ENCODE measurements around the gene ZNF362. TPM values are rescaled to one million over a fixed set of nuclear protein-coding genes. Genes with fewer than 3 reads are reported as not detected.

Gene ZNF362
- total RNA-seq, 1 experiment from 2014 or later: 10.8 TPM

DNA sequence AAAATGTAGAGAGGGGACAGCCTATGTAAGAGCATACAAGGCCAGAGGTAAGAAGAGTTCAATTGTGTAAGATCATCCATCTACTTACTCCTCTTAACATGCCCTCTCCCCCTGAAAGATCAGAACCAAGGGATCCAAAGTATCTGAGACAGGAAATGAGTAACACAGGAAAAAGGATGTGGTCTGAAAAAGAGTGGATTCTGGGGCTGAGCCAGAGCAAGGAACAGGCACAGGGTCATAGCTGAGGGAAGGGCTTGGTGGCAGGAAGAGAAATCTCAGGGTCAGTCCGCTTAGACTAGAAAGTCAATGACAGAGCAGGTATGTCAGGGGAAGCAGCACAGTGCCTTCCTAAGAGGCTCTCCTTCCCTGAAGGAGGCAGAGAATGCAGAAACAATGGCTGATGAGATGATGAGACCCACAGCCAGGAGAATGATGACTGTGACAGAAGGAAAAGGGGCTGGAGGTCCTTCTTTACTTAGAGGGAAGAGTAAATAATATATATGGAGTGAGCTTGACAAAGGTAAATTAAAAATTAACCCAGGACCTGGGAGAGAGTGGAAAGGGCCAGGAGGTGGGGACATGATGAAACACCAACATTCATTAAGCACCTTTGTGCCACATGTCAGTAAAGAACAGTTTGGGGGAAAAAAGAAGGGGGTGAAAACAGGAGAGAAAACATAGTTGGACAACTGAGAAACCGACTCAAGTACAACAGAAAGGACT, 90.8 kb downstream of the ZNF362 start:
- Histone ChIP-seq H3K4me2 (ENCODE audit: low read length) (peak overlapping the region; percentile 90), H3K9me3 (ENCODE audit: low read length) (no peaks in the 10 kb centered on the region), H2AFZ (ENCODE audit: low read length) (no peak overlapping the region), H3K4me3 (ENCODE audit: low read length) (peak overlapping the region; percentile 97), H3K9ac (ENCODE audit: low read length) (peak overlapping the region; percentile 90), H4K20me1 (ENCODE audit: low read length) (peaks cover 41% of the 10 kb centered on the region), H3F3A (ENCODE audit: low read length, unreplicated experiment) (peaks cover 4% of the 10 kb centered on the region), H3K27ac (ENCODE audit: low read length) (peak overlapping the region; percentile 94), H3K79me2 (ENCODE audit: low read length) (peaks cover 95% of the 10 kb centered on the region), H3K4me1 (ENCODE audit: insufficient read depth, low read length) (peaks cover 69% of the 10 kb centered on the region), H3K9me2 (replicated peaks; ENCODE audit: low read length) (no peaks in the 10 kb centered on the region), H3K36me3 (ENCODE audit: low read depth, low read length) (peaks cover 45% of the 10 kb centered on the region), H3K27me3 (ENCODE audit: low read length) (no peaks in the 10 kb centered on the region)
- ChIA-PET POLR2A (ENCODE audit: unreplicated experiment) (interaction anchor here (0.7 kb wide), 1 partner anchor 74 kb away, joined by 4 read pairs; no protein-coding TSS in a partner anchor), CTCF (no interaction called here)
- peak; percentile 94 for DNase-seq
- intact Hi-C loops (cut with micrococcal nuclease): loop anchor here (1.0 kb wide), 1 partner anchor 86 kb away; no protein-coding TSS in a partner anchor
- TSS peak; percentile 80 for BruUV-seq (replicated peaks)
- TF ChIP-seq, protein P1, sequence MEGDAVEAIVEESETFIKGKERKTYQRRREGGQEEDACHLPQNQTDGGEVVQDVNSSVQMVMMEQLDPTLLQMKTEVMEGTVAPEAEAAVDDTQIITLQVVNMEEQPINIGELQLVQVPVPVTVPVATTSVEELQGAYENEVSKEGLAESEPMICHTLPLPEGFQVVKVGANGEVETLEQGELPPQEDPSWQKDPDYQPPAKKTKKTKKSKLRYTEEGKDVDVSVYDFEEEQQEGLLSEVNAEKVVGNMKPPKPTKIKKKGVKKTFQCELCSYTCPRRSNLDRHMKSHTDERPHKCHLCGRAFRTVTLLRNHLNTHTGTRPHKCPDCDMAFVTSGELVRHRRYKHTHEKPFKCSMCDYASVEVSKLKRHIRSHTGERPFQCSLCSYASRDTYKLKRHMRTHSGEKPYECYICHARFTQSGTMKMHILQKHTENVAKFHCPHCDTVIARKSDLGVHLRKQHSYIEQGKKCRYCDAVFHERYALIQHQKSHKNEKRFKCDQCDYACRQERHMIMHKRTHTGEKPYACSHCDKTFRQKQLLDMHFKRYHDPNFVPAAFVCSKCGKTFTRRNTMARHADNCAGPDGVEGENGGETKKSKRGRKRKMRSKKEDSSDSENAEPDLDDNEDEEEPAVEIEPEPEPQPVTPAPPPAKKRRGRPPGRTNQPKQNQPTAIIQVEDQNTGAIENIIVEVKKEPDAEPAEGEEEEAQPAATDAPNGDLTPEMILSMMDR (conservative IDR thresholded peaks at IDR 0.05; ENCODE audit: low read depth, low read length): no peak
- TF ChIP-seq EZH2phosphoT487 (IDR thresholded peaks at IDR 0.05; ENCODE audit: borderline replicate concordance, low read length) (no peak), EZH2 (IDR thresholded peaks at IDR 0.05; ENCODE audit: low read length, unreplicated experiment) (no peak)
- peak; percentile 44 for ATAC-seq

DNA sequence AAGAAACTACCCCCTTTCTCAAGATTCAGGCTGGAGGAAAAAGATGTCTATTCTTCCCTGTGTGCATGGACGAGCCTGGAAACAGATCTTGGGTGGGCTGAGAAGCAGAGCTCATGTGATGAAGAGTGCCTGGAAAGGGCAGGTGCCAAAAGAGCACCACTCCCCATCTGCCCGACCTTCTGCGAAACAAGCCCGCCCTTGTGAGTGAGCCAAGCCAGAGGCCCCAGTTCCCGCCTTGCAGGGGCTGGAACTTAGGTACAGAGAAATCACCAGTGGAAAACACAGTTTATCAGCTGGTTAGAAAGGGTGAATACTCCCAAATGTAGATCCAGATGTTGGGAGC, 91.3 kb downstream of the ZNF362 start:
- ATAC-seq (peak; percentile 3; the same call in 1 of the 2 replicates), DNase-seq (peak; percentile 34)
- Histone ChIP-seq H3K36me3 (ENCODE audit: low read depth, low read length) (peaks cover 45% of the 10 kb centered on the region), H3K27me3 (ENCODE audit: low read length) (no peaks in the 10 kb centered on the region), H3K9ac (ENCODE audit: low read length) (peak overlapping the region; percentile 90), H3K4me2 (ENCODE audit: low read length) (peak overlapping the region; percentile 90), H4K20me1 (ENCODE audit: low read length) (peaks cover 41% of the 10 kb centered on the region), H3K79me2 (ENCODE audit: low read length) (peaks cover 91% of the 10 kb centered on the region), H3K4me1 (ENCODE audit: insufficient read depth, low read length) (peaks cover 67% of the 10 kb centered on the region), H3K27ac (ENCODE audit: low read length) (peak overlapping the region; percentile 94), H3K9me2 (replicated peaks; ENCODE audit: low read length) (no peaks in the 10 kb centered on the region), H3K9me3 (ENCODE audit: low read length) (no peaks in the 10 kb centered on the region), H3F3A (ENCODE audit: low read length, unreplicated experiment) (peaks cover 4% of the 10 kb centered on the region), H2AFZ (ENCODE audit: low read length) (no peak overlapping the region), H3K4me3 (ENCODE audit: low read length) (peak overlapping the region; percentile 97)
- ChIA-PET CTCF (no interaction called here), POLR2A (ENCODE audit: unreplicated experiment) (interaction anchor here (0.7 kb wide), 1 partner anchor 73 kb away, joined by 4 read pairs; no protein-coding TSS in a partner anchor)
- BruUV-seq (replicated peaks): no TSS peak
- no peak for TF ChIP-seq EZH2phosphoT487 (IDR thresholded peaks at IDR 0.05; ENCODE audit: borderline replicate concordance, low read length)
- no peak for TF ChIP-seq EZH2 (IDR thresholded peaks at IDR 0.05; ENCODE audit: low read length, unreplicated experiment)
- TF ChIP-seq, protein P1 (conservative IDR thresholded peaks at IDR 0.05; ENCODE audit: low read depth, low read length): no peak
- intact Hi-C loops (cut with micrococcal nuclease): loop anchor here (1.0 kb wide), 1 partner anchor 86 kb away; no protein-coding TSS in a partner anchor

DNA sequence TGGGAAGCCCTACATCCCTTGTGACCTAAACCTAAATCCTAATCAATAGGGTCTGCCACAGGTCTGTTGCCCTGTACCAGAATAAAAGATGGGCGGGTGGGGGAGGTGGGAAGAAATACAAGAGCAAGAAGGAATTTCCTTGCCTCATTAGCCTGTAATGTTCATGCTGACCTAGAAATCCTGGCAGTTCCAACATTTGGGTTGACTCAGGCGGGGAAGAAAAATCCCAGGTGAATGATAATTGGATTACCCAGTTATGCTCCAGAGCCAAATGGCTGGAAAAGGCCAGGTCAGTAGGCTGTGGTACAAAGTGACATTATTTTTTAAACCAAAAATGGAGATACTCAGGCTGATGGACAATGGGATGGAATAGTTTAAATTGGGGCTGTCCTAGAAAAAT, 91.9 kb downstream of the ZNF362 start:
- H3F3A ChIP-seq (ENCODE audit: low read length, unreplicated experiment): peaks cover 4% of the 10 kb centered on the region
- peak overlapping the region; percentile 90 for H3K9ac ChIP-seq (ENCODE audit: low read length)
- ATAC-seq (no peak), DNase-seq (peak; percentile 28)
- peaks cover 41% of the 10 kb centered on the region for H3K36me3 ChIP-seq (ENCODE audit: low read depth, low read length)
- no peaks in the 10 kb centered on the region for H3K9me2 ChIP-seq (replicated peaks; ENCODE audit: low read length)
- peak overlapping the region; percentile 97 for H3K4me3 ChIP-seq (ENCODE audit: low read length)
- peak overlapping the region; percentile 94 for H3K27ac ChIP-seq (ENCODE audit: low read length)
- no peaks in the 10 kb centered on the region for H3K27me3 ChIP-seq (ENCODE audit: low read length)
- TF ChIP-seq, protein P1 (conservative IDR thresholded peaks at IDR 0.05; ENCODE audit: low read depth, low read length): no peak
- TF ChIP-seq EZH2 (IDR thresholded peaks at IDR 0.05; ENCODE audit: low read length, unreplicated experiment): no peak
- no peak for TF ChIP-seq EZH2phosphoT487 (IDR thresholded peaks at IDR 0.05; ENCODE audit: borderline replicate concordance, low read length)
- peaks cover 41% of the 10 kb centered on the region for H4K20me1 ChIP-seq (ENCODE audit: low read length)
- intact Hi-C loops (cut with micrococcal nuclease): no loop called here
- no peak overlapping the region for H2AFZ ChIP-seq (ENCODE audit: low read length)
- H3K79me2 ChIP-seq (ENCODE audit: low read length): peaks cover 85% of the 10 kb centered on the region
- H3K4me2 ChIP-seq (ENCODE audit: low read length): peak overlapping the region; percentile 90
- peaks cover 67% of the 10 kb centered on the region for H3K4me1 ChIP-seq (ENCODE audit: insufficient read depth, low read length)
- no peaks in the 10 kb centered on the region for H3K9me3 ChIP-seq (ENCODE audit: low read length)
- BruUV-seq (replicated peaks): no TSS peak
- POLR2A ChIA-PET (ENCODE audit: unreplicated experiment): no interaction called here
- CTCF ChIA-PET: no interaction called here
